ENCODE measurements around the gene GRB2.
"Not testable (repeated sequence)": the region's sequence is repeated elsewhere in the genome, so short reads cannot be mapped to it uniquely, and the experiment has no call there.

GRB2 gene

GRCh38 chr17:75405365-75406221, at the start of gene GRB2:
Gene GRB2 (minus strand): TSS chr17:75405678. CDS start chr17:75393628, 12,050 bp downstream.
- in situ Hi-C loops (cut with HindIII; ENCODE audit: low sequenced_read_pairs), result no loop called here

GRCh38 chr17:75454672-75455071, 49.2 kb upstream of the GRB2 start:
- in situ Hi-C loops (cut with HindIII; ENCODE audit: low sequenced_read_pairs), result loop anchor here (5.0 kb wide), 1 partner anchor 33 kb away; no protein-coding TSS in a partner anchor

GRCh38 chr17:75454193-75454592, 48.7 kb upstream of the GRB2 start:
- in situ Hi-C loops (cut with HindIII; ENCODE audit: low sequenced_read_pairs), result loop anchor here (5.0 kb wide), 1 partner anchor 33 kb away; no protein-coding TSS in a partner anchor

GRCh38 chr17:75450270-75450669, 44.8 kb upstream of the GRB2 start:
- in situ Hi-C loops (cut with HindIII; ENCODE audit: low sequenced_read_pairs), result loop anchor here (5.0 kb wide), 1 partner anchor 37 kb away; no protein-coding TSS in a partner anchor

- in situ Hi-C loops (cut with HindIII; ENCODE audit: low sequenced_read_pairs), result no loop called here
Observed at GRCh38 chr17:75447951-75448856, 42.7 kb upstream of the GRB2 start.

GRCh38 chr17:75445896-75446295, 40.4 kb upstream of the GRB2 start:
- in situ Hi-C loops (cut with HindIII; ENCODE audit: low sequenced_read_pairs), result not testable (repeated sequence)

GRCh38 chr17:75445296-75445695, 39.8 kb upstream of the GRB2 start:
- in situ Hi-C loops (cut with HindIII; ENCODE audit: low sequenced_read_pairs), result no loop called here

GRCh38 chr17:75442168-75443103, 37.0 kb upstream of the GRB2 start:
- in situ Hi-C loops (cut with HindIII; ENCODE audit: low sequenced_read_pairs), result no loop called here

GRCh38 chr17:75440738-75441448, 35.4 kb upstream of the GRB2 start:
- in situ Hi-C loops (cut with HindIII; ENCODE audit: low sequenced_read_pairs), result no loop called here

- in situ Hi-C loops (cut with HindIII; ENCODE audit: low sequenced_read_pairs), result no loop called here
Observed at GRCh38 chr17:75439287-75439686, 33.8 kb upstream of the GRB2 start.

GRCh38 chr17:75437404-75437803, 31.9 kb upstream of the GRB2 start:
- in situ Hi-C loops (cut with HindIII; ENCODE audit: low sequenced_read_pairs), result not testable (repeated sequence)

- in situ Hi-C loops (cut with HindIII; ENCODE audit: low sequenced_read_pairs), result not testable (repeated sequence)
Observed at GRCh38 chr17:75434433-75434832, 29.0 kb upstream of the GRB2 start.

- in situ Hi-C loops (cut with HindIII; ENCODE audit: low sequenced_read_pairs), result no loop called here
Observed at GRCh38 chr17:75433218-75433783, 27.8 kb upstream of the GRB2 start.

GRCh38 chr17:75430159-75430974, 24.9 kb upstream of the GRB2 start:
- in situ Hi-C loops (cut with HindIII; ENCODE audit: low sequenced_read_pairs), result no loop called here

- in situ Hi-C loops (cut with HindIII; ENCODE audit: low sequenced_read_pairs), result no loop called here
Observed at GRCh38 chr17:75428543-75429469, 23.3 kb upstream of the GRB2 start.

GRCh38 chr17:75418531-75418930, 13.1 kb upstream of the GRB2 start:
- in situ Hi-C loops (cut with HindIII; ENCODE audit: low sequenced_read_pairs), result no loop called here

GRCh38 chr17:75417054-75417580, 11.6 kb upstream of the GRB2 start:
- in situ Hi-C loops (cut with HindIII; ENCODE audit: low sequenced_read_pairs), result no loop called here
